Ascending aorta (tissue), 2 donors: ENCODE results near the gene CNPY4. TPM values are rescaled to one million over a fixed set of nuclear protein-coding genes. Genes with fewer than 3 reads are reported as not detected.

Source experiments
- DNase-seq, 2 donors: peaks; one replicate each; pipeline ENCODE4 v3.0.0-alpha.2; 2019; ENCODE audit warnings: low spot score in 2 of 2
- H3K27ac ChIP-seq, 2 donors: fragments of 200-600 bp; sonication (generic); one replicate each; pipeline ENCODE4 v1.5.1; 2016 to 2017; ENCODE audit warnings: mild to moderate bottlenecking in 1 of 2
- H3K27me3 ChIP-seq: fragments of 200-600 bp; sonication (generic); one replicate; pipeline ENCODE4 v1.5.1; 2017
- H3K36me3 ChIP-seq, 2 donors: fragments of 200-600 bp; sonication (generic); one replicate each; pipeline ENCODE4 v1.5.1; 2016
- H3K4me1 ChIP-seq, 2 donors: fragments of 200-600 bp; sonication (generic); one replicate each; pipeline ENCODE4 v1.5.1; 2016 to 2017; ENCODE audit warnings: mild to moderate bottlenecking in 1 of 2
- H3K4me3 ChIP-seq, 2 donors: fragments of 200-600 bp; sonication (generic); one replicate each; pipeline ENCODE4 v1.5.1; 2016 to 2017; ENCODE audit warnings: mild to moderate bottlenecking in 1 of 2
- H3K9me3 ChIP-seq, 2 donors: fragments of 200-600 bp; sonication (generic); one replicate each; pipeline ENCODE4 v1.5.1; 2016
- intact Hi-C: fragments of 100-400 bp; cut with DNase I; formaldehyde crosslinking; loops from one replicate; pipeline ENCODE4 v1.15.1; 2023
- total RNA-seq: library from RNA; depleted of rRNA; stranded (reverse); fragments of >200 nt; gene quantifications from one replicate; pipeline ENCODE4 v1.1.0, GENCODE V29; 2016
- TF ChIP-seq, protein P1 (sequence below), 3 experiments: fragments of 200-600 bp in 2 of 3; fragments of 450-650 bp in 1 of 3; sonication (generic) in 2 of 3; IDR thresholded peaks; one replicate each; pipeline ENCODE4 v1.5.1; 2016 to 2019; ENCODE audit warnings: antibody characterized with exemption in 3 of 3, mild to moderate bottlenecking in 1 of 3, moderate library complexity in 1 of 3

CNPY4 gene
- total RNA-seq, 1 donor from 2014 or later: 1.4 TPM

DNA sequence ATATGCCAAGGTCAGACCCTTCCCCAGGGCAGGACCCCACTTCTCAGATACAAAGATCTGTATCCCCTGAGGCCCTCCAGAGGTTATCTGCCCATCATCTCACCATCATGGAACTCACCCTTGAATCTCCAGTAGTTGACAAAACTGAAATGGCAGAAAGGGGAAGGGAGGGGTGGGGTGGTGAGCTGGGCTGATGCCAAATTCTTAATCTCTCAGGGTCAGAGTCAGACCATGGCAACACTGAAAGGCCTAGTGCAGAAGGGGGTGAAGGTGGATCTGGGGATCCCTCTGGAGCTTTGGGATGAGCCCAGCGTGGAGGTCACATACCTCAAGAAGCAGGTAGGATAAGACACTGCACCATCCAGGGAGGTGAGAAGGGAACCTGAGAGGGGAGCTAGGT lies 3.1 kb downstream of the CNPY4 start:
- H3K27ac ChIP-seq: no peak overlapping the region
- TF ChIP-seq, protein P1, sequence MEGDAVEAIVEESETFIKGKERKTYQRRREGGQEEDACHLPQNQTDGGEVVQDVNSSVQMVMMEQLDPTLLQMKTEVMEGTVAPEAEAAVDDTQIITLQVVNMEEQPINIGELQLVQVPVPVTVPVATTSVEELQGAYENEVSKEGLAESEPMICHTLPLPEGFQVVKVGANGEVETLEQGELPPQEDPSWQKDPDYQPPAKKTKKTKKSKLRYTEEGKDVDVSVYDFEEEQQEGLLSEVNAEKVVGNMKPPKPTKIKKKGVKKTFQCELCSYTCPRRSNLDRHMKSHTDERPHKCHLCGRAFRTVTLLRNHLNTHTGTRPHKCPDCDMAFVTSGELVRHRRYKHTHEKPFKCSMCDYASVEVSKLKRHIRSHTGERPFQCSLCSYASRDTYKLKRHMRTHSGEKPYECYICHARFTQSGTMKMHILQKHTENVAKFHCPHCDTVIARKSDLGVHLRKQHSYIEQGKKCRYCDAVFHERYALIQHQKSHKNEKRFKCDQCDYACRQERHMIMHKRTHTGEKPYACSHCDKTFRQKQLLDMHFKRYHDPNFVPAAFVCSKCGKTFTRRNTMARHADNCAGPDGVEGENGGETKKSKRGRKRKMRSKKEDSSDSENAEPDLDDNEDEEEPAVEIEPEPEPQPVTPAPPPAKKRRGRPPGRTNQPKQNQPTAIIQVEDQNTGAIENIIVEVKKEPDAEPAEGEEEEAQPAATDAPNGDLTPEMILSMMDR (IDR thresholded peaks at IDR 0.05): no peak
- H3K4me1 ChIP-seq: peaks cover 0 to 16% of the 10 kb centered on the region in 2 donors
- no peaks in the 10 kb centered on the region for H3K27me3 ChIP-seq
- intact Hi-C loops: loop anchor here (10.0 kb wide), 1 partner anchor 302 kb away; the partner anchor contains the start of genes MEPCE and ZCWPW1
- H3K9me3 ChIP-seq: no peaks in the 10 kb centered on the region
- no peaks in the 10 kb centered on the region for H3K36me3 ChIP-seq
- no peak for DNase-seq
- H3K4me3 ChIP-seq: no peak overlapping the region

DNA sequence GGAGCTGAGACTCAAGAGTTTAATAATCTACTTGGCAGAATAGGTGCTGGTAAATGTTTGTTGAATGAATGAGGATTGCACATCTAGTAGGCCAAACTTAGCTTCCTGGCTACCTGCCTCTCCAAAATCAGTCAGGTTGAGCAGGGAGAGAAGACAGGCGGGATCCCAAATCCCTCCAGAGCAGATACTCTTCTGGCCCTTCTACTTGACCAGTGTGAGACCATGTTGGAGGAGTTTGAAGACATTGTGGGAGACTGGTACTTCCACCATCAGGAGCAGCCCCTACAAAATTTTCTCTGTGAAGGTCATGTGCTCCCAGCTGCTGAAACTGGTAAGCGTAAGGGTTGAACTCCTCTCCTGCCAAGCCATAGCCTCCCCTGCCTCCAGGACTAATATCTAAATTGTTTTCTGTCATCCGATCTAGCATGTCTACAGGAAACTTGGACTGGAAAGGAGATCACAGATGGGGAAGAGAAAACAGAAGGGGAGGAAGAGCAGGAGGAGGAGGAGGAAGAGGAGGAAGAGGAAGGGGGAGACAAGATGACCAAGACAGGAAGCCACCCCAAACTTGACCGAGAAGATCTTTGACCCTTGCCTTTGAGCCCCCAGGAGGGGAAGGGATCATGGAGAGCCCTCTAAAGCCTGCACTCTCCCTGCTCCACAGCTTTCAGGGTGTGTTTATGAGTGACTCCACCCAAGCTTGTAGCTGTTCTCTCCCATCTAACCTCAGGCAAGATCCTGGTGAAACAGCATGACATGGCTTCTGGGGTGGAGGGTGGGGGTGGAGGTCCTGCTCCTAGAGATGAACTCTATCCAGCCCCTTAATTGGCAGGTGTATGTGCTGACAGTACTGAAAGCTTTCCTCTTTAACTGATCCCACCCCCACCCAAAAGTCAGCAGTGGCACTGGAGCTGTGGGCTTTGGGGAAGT lies 5.1 kb downstream of the CNPY4 start:
- TF ChIP-seq, protein P1 (IDR thresholded peaks at IDR 0.05): no peak
- Histone ChIP-seq H3K4me1 (peaks cover 0 to 20% of the 10 kb centered on the region in 2 donors), H3K36me3 (no peaks in the 10 kb centered on the region), H3K27ac (no peak overlapping the region), H3K4me3 (no peak overlapping the region), H3K27me3 (no peaks in the 10 kb centered on the region), H3K9me3 (no peaks in the 10 kb centered on the region)
- intact Hi-C loops: loop anchor here (10.0 kb wide), 1 partner anchor 300 kb away; the partner anchor contains the start of genes MEPCE and ZCWPW1
- DNase-seq: no peak

DNA sequence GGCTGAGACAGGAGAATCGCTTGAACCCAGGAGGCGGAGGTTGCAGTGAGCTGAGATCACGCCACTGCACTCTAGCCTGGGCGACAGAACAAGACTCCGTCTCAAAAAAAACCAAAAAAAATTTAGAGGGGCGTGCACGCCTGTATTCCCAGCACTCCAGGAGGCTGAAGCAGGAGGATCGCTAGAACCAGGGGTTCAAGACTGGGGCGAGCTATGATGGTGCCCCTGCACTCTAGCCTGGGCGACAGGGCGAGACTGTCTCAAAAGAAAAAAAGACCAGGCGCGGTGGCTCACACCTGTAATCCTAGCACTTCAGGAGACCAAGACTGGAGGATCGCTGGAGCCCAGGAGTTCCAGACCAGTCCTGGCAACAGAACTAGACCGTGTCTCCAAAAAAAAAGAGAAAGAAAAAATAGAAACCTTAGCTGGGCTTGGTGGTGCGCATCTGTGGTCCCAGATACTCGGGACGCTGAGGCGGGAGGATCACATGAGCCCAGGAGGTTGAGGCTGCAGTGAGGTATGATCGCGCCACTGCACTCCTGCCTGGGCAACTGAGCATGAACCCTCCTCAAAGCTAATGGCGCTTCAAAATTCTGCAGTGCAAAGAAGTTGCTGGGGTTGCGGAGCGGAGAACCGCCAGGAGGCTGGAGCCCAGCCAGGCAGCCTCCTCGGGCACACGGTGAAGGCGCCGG lies 7.0 kb downstream of the CNPY4 start:
- peak overlapping the region; percentile 79 to 99 for H3K4me3 ChIP-seq
- peaks cover 0 to 14% of the 10 kb centered on the region in 2 donors for H3K4me1 ChIP-seq
- intact Hi-C loops: loop anchor here (2.0 to 10.0 kb wide), 2 partner anchors 22 to 298 kb away; partner anchors contain the start of genes LAMTOR4, MEPCE and ZCWPW1
- no peaks in the 10 kb centered on the region for H3K36me3 ChIP-seq
- TF ChIP-seq, protein P1 (IDR thresholded peaks at IDR 0.05): no peak
- DNase-seq: no peak
- peak overlapping the region; percentile 87 to 98 for H3K27ac ChIP-seq
- H3K27me3 ChIP-seq: no peaks in the 10 kb centered on the region
- H3K9me3 ChIP-seq: no peaks in the 10 kb centered on the region

DNA sequence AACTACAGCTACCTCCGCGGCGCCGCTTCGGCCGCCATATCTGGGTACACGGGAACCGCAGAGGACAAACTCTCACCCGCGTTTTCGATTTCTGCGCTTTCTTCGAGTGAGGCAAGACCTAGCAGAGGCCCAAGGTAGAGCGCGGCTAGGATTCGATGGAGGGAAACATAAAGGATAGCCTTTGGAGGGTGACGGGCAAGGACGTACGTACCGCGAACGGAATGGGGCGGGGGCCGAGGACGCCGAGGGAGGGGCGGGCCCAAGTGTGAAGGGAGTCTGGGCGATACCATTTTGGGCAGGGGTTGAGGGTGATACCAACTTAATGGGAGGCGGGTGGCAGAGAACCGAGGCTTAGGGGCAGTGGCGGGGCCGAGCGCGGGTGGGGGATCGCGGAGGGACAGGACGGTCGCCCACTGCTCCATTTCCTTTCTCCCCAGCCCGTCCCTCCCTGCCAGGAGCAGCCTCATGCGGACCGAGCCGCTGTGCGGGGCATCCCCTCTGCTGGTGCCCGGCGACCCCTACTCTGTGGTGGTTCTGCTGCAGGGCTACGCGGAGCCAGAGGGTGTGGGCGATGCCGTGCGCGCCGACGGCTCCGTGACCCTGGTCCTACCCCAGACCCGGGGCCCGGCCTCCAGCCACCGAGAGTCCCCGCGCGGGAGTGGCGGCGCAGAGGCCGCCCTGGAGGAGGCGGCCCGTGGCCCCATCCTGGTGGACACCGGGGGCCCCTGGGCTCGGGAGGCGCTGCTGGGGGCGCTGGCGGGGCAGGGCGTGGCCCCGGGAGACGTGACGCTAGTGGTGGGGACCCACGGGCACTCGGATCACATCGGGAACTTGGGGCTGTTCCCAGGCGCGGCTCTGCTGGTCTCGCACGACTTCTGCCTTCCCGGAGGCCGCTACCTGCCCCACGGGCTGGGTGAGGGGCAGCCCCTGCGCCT lies 7.8 kb downstream of the CNPY4 start, which contains the start of gene MBLAC1:
Gene MBLAC1 (plus strand): TSS at position 37 of the 935 bp plus-strand sequence. CDS start 429 bp downstream, at position 466.
- intact Hi-C loops: loop anchor here (1.0 to 10.0 kb wide), 3 partner anchors 22 to 298 kb away; partner anchors contain the start of genes AP4M1, LAMTOR4, MCM7 and MEPCE
- no peaks in the 10 kb centered on the region for H3K27me3 ChIP-seq
- peak within 1 kb of the TSS; percentile 87 to 98 for H3K27ac ChIP-seq
- no peaks in the 10 kb centered on the region for H3K9me3 ChIP-seq
- H3K36me3 ChIP-seq: no peaks in the 10 kb centered on the region
- peak; percentile 26 to 91 for DNase-seq
- peaks cover 0 to 14% of the 10 kb centered on the region in 2 donors for H3K4me1 ChIP-seq
- peak within 1 kb of the TSS; percentile 79 to 99 for H3K4me3 ChIP-seq
- TF ChIP-seq, protein P1 (IDR thresholded peaks at IDR 0.05): no peak
